SK-N-SH (cell line): ENCODE measurements around the gene MMP2. TPM values are rescaled to one million over a fixed set of nuclear protein-coding genes. Genes with fewer than 3 reads are reported as not detected.
A peak's percentile ranks its signal among the peaks of the same experiment; 100 is the strongest.

Experiments
- CTCF ChIA-PET: fragments of 300-600, 350-600 bp; formaldehyde crosslinking; extraction: SDS; loops from one replicate; lab custom pipeline; 2021; lab: Yijun Ruan, JAX
- POLR2A ChIA-PET: fragments of 350-600 bp; sonication (Branson Sonifier 250); formaldehyde crosslinking; extraction: SDS; loops from one replicate; lab custom pipeline; 2020; ENCODE audit warnings: antibody characterized with exemption, inconsistent platforms; lab: Yijun Ruan, JAX
- DNase-seq: peaks from one replicate; pipeline ENCODE4 v3.0.0; 2012
- H2AFZ ChIP-seq: fragments of 200-600 bp; sonication (generic); 2 replicates; pipeline ENCODE4 v1.8.1; 2016; ENCODE audit warnings: antibody characterized with exemption, mild to moderate bottlenecking, low read depth
- H3F3A ChIP-seq: fragments of 200-600 bp; sonication (generic); replicated peaks from 2 replicates; pipeline ENCODE3; 2016; ENCODE audit warnings: antibody characterized with exemption, mild to moderate bottlenecking; ENCODE audit not compliant: insufficient read depth
- H3K27ac ChIP-seq, 2 experiments: fragments of 200-500 bp in 1 of 2; fragments of 200-600 bp in 1 of 2; sonication (Bioruptor generic) in 1 of 2; sonication (generic), shearing (Covaris generic) in 1 of 2; 2 replicates each; pipeline versions ENCODE4 v1.5.1 to v1.6.1; 2014 to 2016; ENCODE audit warnings: low read depth in 2 of 2, inconsistent platforms in 1 of 2, low read length in 1 of 2, mild to moderate bottlenecking in 1 of 2, mixed read lengths in 1 of 2
- H3K27me3 ChIP-seq: fragments of 200-600 bp; sonication (generic), shearing (Covaris generic); 2 replicates; pipeline ENCODE4 v1.6.1; 2016; ENCODE audit warnings: mixed run types; ENCODE audit not compliant: insufficient read depth
- H3K36me3 ChIP-seq, 2 experiments: fragments of 200-500 bp in 1 of 2; fragments of 200-600 bp in 1 of 2; sonication (Bioruptor generic) in 1 of 2; sonication (generic) in 1 of 2; replicated peaks in 1 of 2; 2 replicates each; pipeline versions ENCODE3 to v1.5.1; 2014 to 2016; ENCODE audit warnings: low read length in 1 of 2, mild to moderate bottlenecking in 1 of 2; ENCODE audit not compliant: insufficient read depth in 2 of 2, control insufficient read depth in 1 of 2
- H3K4me1 ChIP-seq, 2 experiments: fragments of 200-500 bp in 1 of 2; fragments of 200-600 bp in 1 of 2; sonication (Bioruptor generic) in 1 of 2; sonication (generic), shearing (Covaris generic) in 1 of 2; 2 replicates each; pipeline versions ENCODE4 v1.5.1 to v1.6.1; 2014 to 2016; ENCODE audit warnings: low read depth in 1 of 2, low read length in 1 of 2, mixed run types in 1 of 2; ENCODE audit not compliant: insufficient read depth in 2 of 2, control insufficient read depth in 1 of 2
- H3K4me2 ChIP-seq: fragments of 200-600 bp; sonication (generic), shearing (Covaris generic); 2 replicates; pipeline ENCODE4 v1.6.1; 2017; ENCODE audit warnings: mixed run types
- H3K4me3 ChIP-seq, 2 experiments: fragments of 200-500 bp in 1 of 2; fragments of 200-600 bp in 1 of 2; sonication (Bioruptor generic) in 1 of 2; sonication (generic), shearing (Covaris generic) in 1 of 2; 2 replicates each; pipeline versions ENCODE4 v1.5.1 to v1.8.1; 2014 to 2016; ENCODE audit warnings: low read depth in 2 of 2, inconsistent platforms in 1 of 2, low read length in 1 of 2, mild to moderate bottlenecking in 1 of 2, mixed read lengths in 1 of 2, moderate library complexity in 1 of 2
- H3K79me2 ChIP-seq: fragments of 200-600 bp; sonication (generic); 2 replicates; pipeline ENCODE4 v1.8.1; 2017; ENCODE audit warnings: mild to moderate bottlenecking; ENCODE audit not compliant: insufficient read depth
- H3K9ac ChIP-seq: fragments of 200-600 bp; sonication (generic); 2 replicates; pipeline ENCODE4 v1.6.1; 2017; ENCODE audit warnings: mixed run types
- H3K9me2 ChIP-seq: fragments of 200-600 bp; sonication (generic); 2 replicates; pipeline ENCODE4 v1.6.1; 2017; ENCODE audit warnings: mixed run types
- H3K9me3 ChIP-seq: fragments of 200-600 bp; sonication (generic); 2 replicates; pipeline ENCODE4 v1.6.1; 2017; ENCODE audit warnings: mixed run types, mild to moderate bottlenecking, moderate library complexity
- H4K20me1 ChIP-seq: fragments of 200-600 bp; sonication (generic); 2 replicates; pipeline ENCODE4 v1.6.1; 2017; ENCODE audit warnings: mild to moderate bottlenecking, mixed run types; ENCODE audit not compliant: insufficient read depth
- CHD2 ChIP-seq: fragments of 150-350 bp; IDR thresholded peaks from 2 replicates; pipeline ENCODE4 v1.6.1; 2018; ENCODE audit warnings: low read length; ENCODE audit not compliant: partially characterized antibody
- ELF1 ChIP-seq: IDR thresholded peaks from 2 replicates; pipeline ENCODE4 v1.4.0; 2012
- EP300 ChIP-seq, 2 experiments: IDR thresholded peaks; 2 replicates each; pipeline versions ENCODE4 v1.4.0 to v1.6.1; 2012; ENCODE audit warnings: borderline replicate concordance in 1 of 2, low read depth in 1 of 2, low read length in 1 of 2
- EZH2phosphoT487 ChIP-seq: fragments of 200-600 bp; sonication (generic); IDR thresholded peaks from 2 replicates; pipeline ENCODE4 v1.6.1; 2017; ENCODE audit warnings: low read depth, mixed run types, mild to moderate bottlenecking, antibody characterized with exemption, moderate library complexity, borderline replicate concordance
- FOSL2 ChIP-seq: IDR thresholded peaks from 2 replicates; pipeline ENCODE4 v1.4.0; 2012; ENCODE audit warnings: low read depth, mild to moderate bottlenecking, moderate library complexity, borderline replicate concordance
- FOXJ3 ChIP-seq: sonication (generic); formaldehyde crosslinking; IDR thresholded peaks from 2 replicates; pipeline ENCODE4 v1.5.1; 2020; ENCODE audit warnings: mild to moderate bottlenecking, missing genetic modification reagents
- FOXM1 ChIP-seq: IDR thresholded peaks from 2 replicates; pipeline ENCODE4 v1.4.0; 2012; ENCODE audit warnings: low read depth, mild to moderate bottlenecking
- GABPA ChIP-seq: IDR thresholded peaks from 2 replicates; pipeline ENCODE4 v1.4.0; 2012; ENCODE audit warnings: low read depth, mild to moderate bottlenecking
- JUND ChIP-seq: IDR thresholded peaks from 2 replicates; pipeline ENCODE4 v1.4.0; 2012
- MXI1 ChIP-seq: IDR thresholded peaks from 2 replicates; pipeline ENCODE4 v1.6.1; 2012; ENCODE audit warnings: mild to moderate bottlenecking, low read depth, low read length, improper control_type of control experiment
- NFIC ChIP-seq: IDR thresholded peaks from 2 replicates; pipeline ENCODE4 v1.4.0; 2012; ENCODE audit warnings: borderline replicate concordance
- NRF1 ChIP-seq: IDR thresholded peaks from 2 replicates; pipeline ENCODE4 v1.6.1; 2012; ENCODE audit warnings: low read depth, mild to moderate bottlenecking, low read length
- POLR2AphosphoS5 ChIP-seq: IDR thresholded peaks from 2 replicates; pipeline ENCODE4 v1.6.1; 2012; ENCODE audit warnings: low read depth, low read length
- RAD21 ChIP-seq: IDR thresholded peaks from 2 replicates; pipeline ENCODE4 v1.6.1; 2012; ENCODE audit warnings: mild to moderate bottlenecking, low read length
- RCOR1 ChIP-seq: fragments of 150-350 bp; IDR thresholded peaks from 2 replicates; pipeline ENCODE4 v1.6.1; 2017; ENCODE audit warnings: antibody characterized with exemption, low read length
- RFX5 ChIP-seq: IDR thresholded peaks from 2 replicates; pipeline ENCODE4 v1.6.1; 2012; ENCODE audit warnings: mild to moderate bottlenecking, improper control_type of control experiment, low read length
- TAF1 ChIP-seq: IDR thresholded peaks from 2 replicates; pipeline ENCODE4 v1.6.1; 2012; ENCODE audit warnings: low read depth, mild to moderate bottlenecking, low read length, moderate library complexity, borderline replicate concordance
- TCF12 ChIP-seq: IDR thresholded peaks from 2 replicates; pipeline ENCODE4 v1.4.0; 2012
- TEAD4 ChIP-seq: IDR thresholded peaks from 2 replicates; pipeline ENCODE4 v1.4.0; 2012; ENCODE audit warnings: mild to moderate bottlenecking, borderline replicate concordance; ENCODE audit not compliant: insufficient read depth
- YY1 ChIP-seq: IDR thresholded peaks from 2 replicates; pipeline ENCODE4 v1.4.0; 2012; ENCODE audit warnings: low read depth, mild to moderate bottlenecking
- WGBS: methylation state at CpG from one replicate; pipeline ENCODE4 v1.1.6; 2017; ENCODE audit warnings: low lambda C conversion rate; 5-methylcytosine and 5-hydroxymethylcytosine counted together
- polyA plus RNA-seq, 3 experiments: library from polyadenylated mRNA; depleted of rRNA; stranded (reverse); fragments of >200 nt; gene quantifications; 2 replicates each; pipeline ENCODE4 v1.2.3, GENCODE V29; 2012
- TF ChIP-seq, protein P1 (sequence below): IDR thresholded peaks from 2 replicates; pipeline ENCODE4 v1.6.1; 2012; ENCODE audit warnings: mild to moderate bottlenecking, low read depth, low read length, moderate library complexity
- TF ChIP-seq, protein P2 (sequence below): IDR thresholded peaks from 2 replicates; pipeline ENCODE4 v1.4.0; 2012; ENCODE audit warnings: low read depth, borderline replicate concordance
- TF ChIP-seq, protein P3 (sequence below): fragments of 200-600 bp; sonication (generic); IDR thresholded peaks from 2 replicates; pipeline ENCODE4 v1.6.1; 2017; ENCODE audit warnings: antibody characterized with exemption, mild to moderate bottlenecking, moderate library complexity
- TF ChIP-seq, protein P4 (sequence below): IDR thresholded peaks from 2 replicates; pipeline ENCODE4; 2012

MMP2 gene
- polyA plus RNA-seq (2012; rRNA removed): 963 and 1,101 TPM in 2 replicates
- 657 and 848 TPM in 2 replicates for polyA plus RNA-seq (2012; cell fraction: cytosol; rRNA removed)
- 471 and 582 TPM in 2 replicates for polyA plus RNA-seq (2012; cell fraction: nucleus; rRNA removed)

DNA sequence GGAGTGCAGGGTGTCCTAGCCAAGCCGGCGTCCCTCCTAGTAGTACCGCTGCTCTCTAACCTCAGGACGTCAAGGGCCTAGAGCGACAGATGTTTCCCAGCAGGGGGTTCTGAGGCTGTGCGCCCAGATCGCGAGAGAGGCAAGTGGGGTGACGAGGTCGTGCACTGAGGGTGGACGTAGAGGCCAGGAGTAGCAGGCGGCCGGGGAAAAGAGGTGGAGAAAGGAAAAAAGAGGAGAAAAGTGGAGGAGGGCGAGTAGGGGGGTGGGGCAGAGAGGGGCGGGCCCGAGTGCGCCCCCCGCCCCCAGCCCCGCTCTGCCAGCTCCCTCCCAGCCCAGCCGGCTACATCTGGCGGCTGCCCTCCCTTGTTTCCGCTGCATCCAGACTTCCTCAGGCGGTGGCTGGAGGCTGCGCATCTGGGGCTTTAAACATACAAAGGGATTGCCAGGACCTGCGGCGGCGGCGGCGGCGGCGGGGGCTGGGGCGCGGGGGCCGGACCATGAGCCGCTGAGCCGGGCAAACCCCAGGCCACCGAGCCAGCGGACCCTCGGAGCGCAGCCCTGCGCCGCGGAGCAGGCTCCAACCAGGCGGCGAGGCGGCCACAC lies at the start of gene MMP2:
Gene MMP2 (plus strand): TSS at position 372 of the 603 bp plus-strand sequence. CDS start 282 bp downstream, outside the sequence.
- H3K36me3 ChIP-seq: peaks cover 25 to 26% of the 10 kb centered on the region in 2 experiments
- H3K9me2 ChIP-seq: no peaks in the 10 kb centered on the region
- H2AFZ ChIP-seq: no peak within 1 kb of the TSS
- H3K27me3 ChIP-seq: no peaks in the 10 kb centered on the region
- H3F3A ChIP-seq: peaks cover 14% of the 10 kb centered on the region
- peak; percentile 96 for DNase-seq
- CTCF ChIA-PET: interaction anchor here (2.2 to 3.5 kb wide), 3 partner anchors 14 to 24 kb away, joined by 10 to 22 read pairs (median 11); no protein-coding TSS in a partner anchor
- peaks cover 47% of the 10 kb centered on the region for H3K79me2 ChIP-seq
- peaks cover 26% of the 10 kb centered on the region for H4K20me1 ChIP-seq
- POLR2A ChIA-PET: interaction anchor here (0.7 to 1.6 kb wide), 2 partner anchors 174 to 177 kb away, joined by 5 read pairs; partner anchors contain the start of gene SLC6A2
- peaks cover 10 to 30% of the 10 kb centered on the region in 2 experiments for H3K4me1 ChIP-seq
- H3K4me3 ChIP-seq: peak within 1 kb of the TSS; percentile 88 to 96
- H3K9ac ChIP-seq: peak within 1 kb of the TSS; percentile 94
- H3K4me2 ChIP-seq: peak within 1 kb of the TSS; percentile 90
- no peaks in the 10 kb centered on the region for H3K9me3 ChIP-seq
- peak within 1 kb of the TSS; percentile 74 to 98 for H3K27ac ChIP-seq
- WGBS: 19% methylated on average over 22 of the region's 46 CpGs
- TF ChIP-seq NFIC (no peak), TCF12 (peak; percentile 54; the same call in 1 of the 2 replicates), TEAD4 (no peak), FOSL2 (no peak), POLR2AphosphoS5 (peak; percentile 42; the same call in 1 of the 2 replicates), MXI1 (peak; percentile 34; the same call in 1 of the 2 replicates), TAF1 (peak; percentile 65), ELF1 (no peak), EZH2phosphoT487 (no peak), JUND (no peak), FOXM1 (no peak), RCOR1 (0 out of 2 replicates have a peak, but pooled peaks have one; percentile 7), FOXJ3 (CRISPR knock-in tag) (peak; percentile 41; the same call in 1 of the 2 replicates), RAD21 (no peak), RFX5 (no peak), EP300 (IDR thresholded peaks at IDR 0.05; ENCODE audit: borderline replicate concordance in 1 of 2, low read depth in 1 of 2, low read length in 1 of 2) (peak; percentile 25 to 63; a peak in 2 of 4 replicates), CHD2 (peak; percentile 39), GABPA (no peak), YY1 (no peak), NRF1 (peak; percentile 56)
- TF ChIP-seq, protein P1, sequence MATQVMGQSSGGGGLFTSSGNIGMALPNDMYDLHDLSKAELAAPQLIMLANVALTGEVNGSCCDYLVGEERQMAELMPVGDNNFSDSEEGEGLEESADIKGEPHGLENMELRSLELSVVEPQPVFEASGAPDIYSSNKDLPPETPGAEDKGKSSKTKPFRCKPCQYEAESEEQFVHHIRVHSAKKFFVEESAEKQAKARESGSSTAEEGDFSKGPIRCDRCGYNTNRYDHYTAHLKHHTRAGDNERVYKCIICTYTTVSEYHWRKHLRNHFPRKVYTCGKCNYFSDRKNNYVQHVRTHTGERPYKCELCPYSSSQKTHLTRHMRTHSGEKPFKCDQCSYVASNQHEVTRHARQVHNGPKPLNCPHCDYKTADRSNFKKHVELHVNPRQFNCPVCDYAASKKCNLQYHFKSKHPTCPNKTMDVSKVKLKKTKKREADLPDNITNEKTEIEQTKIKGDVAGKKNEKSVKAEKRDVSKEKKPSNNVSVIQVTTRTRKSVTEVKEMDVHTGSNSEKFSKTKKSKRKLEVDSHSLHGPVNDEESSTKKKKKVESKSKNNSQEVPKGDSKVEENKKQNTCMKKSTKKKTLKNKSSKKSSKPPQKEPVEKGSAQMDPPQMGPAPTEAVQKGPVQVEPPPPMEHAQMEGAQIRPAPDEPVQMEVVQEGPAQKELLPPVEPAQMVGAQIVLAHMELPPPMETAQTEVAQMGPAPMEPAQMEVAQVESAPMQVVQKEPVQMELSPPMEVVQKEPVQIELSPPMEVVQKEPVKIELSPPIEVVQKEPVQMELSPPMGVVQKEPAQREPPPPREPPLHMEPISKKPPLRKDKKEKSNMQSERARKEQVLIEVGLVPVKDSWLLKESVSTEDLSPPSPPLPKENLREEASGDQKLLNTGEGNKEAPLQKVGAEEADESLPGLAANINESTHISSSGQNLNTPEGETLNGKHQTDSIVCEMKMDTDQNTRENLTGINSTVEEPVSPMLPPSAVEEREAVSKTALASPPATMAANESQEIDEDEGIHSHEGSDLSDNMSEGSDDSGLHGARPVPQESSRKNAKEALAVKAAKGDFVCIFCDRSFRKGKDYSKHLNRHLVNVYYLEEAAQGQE: no peak
- TF ChIP-seq, protein P2, sequence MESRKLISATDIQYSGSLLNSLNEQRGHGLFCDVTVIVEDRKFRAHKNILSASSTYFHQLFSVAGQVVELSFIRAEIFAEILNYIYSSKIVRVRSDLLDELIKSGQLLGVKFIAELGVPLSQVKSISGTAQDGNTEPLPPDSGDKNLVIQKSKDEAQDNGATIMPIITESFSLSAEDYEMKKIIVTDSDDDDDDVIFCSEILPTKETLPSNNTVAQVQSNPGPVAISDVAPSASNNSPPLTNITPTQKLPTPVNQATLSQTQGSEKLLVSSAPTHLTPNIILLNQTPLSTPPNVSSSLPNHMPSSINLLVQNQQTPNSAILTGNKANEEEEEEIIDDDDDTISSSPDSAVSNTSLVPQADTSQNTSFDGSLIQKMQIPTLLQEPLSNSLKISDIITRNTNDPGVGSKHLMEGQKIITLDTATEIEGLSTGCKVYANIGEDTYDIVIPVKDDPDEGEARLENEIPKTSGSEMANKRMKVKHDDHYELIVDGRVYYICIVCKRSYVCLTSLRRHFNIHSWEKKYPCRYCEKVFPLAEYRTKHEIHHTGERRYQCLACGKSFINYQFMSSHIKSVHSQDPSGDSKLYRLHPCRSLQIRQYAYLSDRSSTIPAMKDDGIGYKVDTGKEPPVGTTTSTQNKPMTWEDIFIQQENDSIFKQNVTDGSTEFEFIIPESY: no peak
- TF ChIP-seq, protein P3, sequence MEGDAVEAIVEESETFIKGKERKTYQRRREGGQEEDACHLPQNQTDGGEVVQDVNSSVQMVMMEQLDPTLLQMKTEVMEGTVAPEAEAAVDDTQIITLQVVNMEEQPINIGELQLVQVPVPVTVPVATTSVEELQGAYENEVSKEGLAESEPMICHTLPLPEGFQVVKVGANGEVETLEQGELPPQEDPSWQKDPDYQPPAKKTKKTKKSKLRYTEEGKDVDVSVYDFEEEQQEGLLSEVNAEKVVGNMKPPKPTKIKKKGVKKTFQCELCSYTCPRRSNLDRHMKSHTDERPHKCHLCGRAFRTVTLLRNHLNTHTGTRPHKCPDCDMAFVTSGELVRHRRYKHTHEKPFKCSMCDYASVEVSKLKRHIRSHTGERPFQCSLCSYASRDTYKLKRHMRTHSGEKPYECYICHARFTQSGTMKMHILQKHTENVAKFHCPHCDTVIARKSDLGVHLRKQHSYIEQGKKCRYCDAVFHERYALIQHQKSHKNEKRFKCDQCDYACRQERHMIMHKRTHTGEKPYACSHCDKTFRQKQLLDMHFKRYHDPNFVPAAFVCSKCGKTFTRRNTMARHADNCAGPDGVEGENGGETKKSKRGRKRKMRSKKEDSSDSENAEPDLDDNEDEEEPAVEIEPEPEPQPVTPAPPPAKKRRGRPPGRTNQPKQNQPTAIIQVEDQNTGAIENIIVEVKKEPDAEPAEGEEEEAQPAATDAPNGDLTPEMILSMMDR: no peak
- TF ChIP-seq, protein P4, sequence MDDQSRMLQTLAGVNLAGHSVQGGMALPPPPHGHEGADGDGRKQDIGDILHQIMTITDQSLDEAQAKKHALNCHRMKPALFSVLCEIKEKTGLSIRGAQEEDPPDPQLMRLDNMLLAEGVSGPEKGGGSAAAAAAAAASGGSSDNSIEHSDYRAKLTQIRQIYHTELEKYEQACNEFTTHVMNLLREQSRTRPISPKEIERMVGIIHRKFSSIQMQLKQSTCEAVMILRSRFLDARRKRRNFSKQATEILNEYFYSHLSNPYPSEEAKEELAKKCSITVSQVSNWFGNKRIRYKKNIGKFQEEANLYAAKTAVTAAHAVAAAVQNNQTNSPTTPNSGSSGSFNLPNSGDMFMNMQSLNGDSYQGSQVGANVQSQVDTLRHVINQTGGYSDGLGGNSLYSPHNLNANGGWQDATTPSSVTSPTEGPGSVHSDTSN: 0 out of 2 replicates have a peak, but pooled peaks have one; percentile 6
